ENCODE data around the gene GPC6.

GRCh38 chr13:93915269-93915809, 688.7 kb downstream of the GPC6 start:
- no peak for TF ChIP-seq CTCF (IDR thresholded peaks at IDR 0.05; ENCODE audit: low read length)
- TF ChIP-seq EZH2 (IDR thresholded peaks at IDR 0.05; ENCODE audit: borderline replicate concordance, low read length): no peak

Data from OCI-LY1 (cell line).